Activated T-helper 9 cell treated with anti-CD3 and anti-CD28 coated beads, Interleukin-2, amount 50 U/mL, for 16 hours (primary cell): Measurements from ENCODE around the gene FLII.

Experiments
- DNase-seq: peaks from one replicate; pipeline ENCODE4 v3.0.0-alpha.2; 2020; ENCODE audit warnings: low read depth

Gene FLII

GRCh38 chr17:18260332-18261145 lies 2.0 kb upstream of the FLII start, which contains the start of gene MIEF2:
Gene MIEF2, plus strand, starts transcription at chr17:18260662. Its CDS starts 2,059 bp downstream, at chr17:18262721.
- DNase-seq = peak; percentile 89

GRCh38 chr17:18259621-18260331 lies 1.2 kb upstream of the FLII start:
- DNase-seq = no peak

- DNase-seq = peak; percentile 32
Measured at GRCh38 chr17:18257982-18258355, 569 bp downstream of the FLII start.

GRCh38 chr17:18257268-18257981 lies 1.1 kb downstream of the FLII start:
- DNase-seq = no peak

GRCh38 chr17:18256776-18257175 lies 1.8 kb downstream of the FLII start:
- DNase-seq = no peak

- DNase-seq = no peak
Measured at GRCh38 chr17:18256351-18256750, 2.2 kb downstream of the FLII start.

- DNase-seq = no peak
Measured at GRCh38 chr17:18254888-18255649, 3.5 kb downstream of the FLII start.

GRCh38 chr17:18253947-18254821 lies 4.4 kb downstream of the FLII start:
- DNase-seq = no peak

- no peak for DNase-seq
Measured at GRCh38 chr17:18253187-18253884, 5.2 kb downstream of the FLII start.

GRCh38 chr17:18252160-18252559 lies 6.4 kb downstream of the FLII start:
- DNase-seq = no peak

- DNase-seq = no peak
Measured at GRCh38 chr17:18251204-18251603, 7.3 kb downstream of the FLII start.

GRCh38 chr17:18250708-18251107 lies 7.8 kb downstream of the FLII start:
- DNase-seq = no peak

GRCh38 chr17:18250259-18250658 lies 8.3 kb downstream of the FLII start:
- no peak for DNase-seq

GRCh38 chr17:18248811-18249210 lies 9.7 kb downstream of the FLII start:
- no peak for DNase-seq

GRCh38 chr17:18248300-18248731 lies 10.2 kb downstream of the FLII start:
- DNase-seq = peak; percentile 31

- no peak for DNase-seq
Measured at GRCh38 chr17:18247613-18248001, 10.9 kb downstream of the FLII start.

GRCh38 chr17:18246880-18247612 lies 11.5 kb downstream of the FLII start:
- no peak for DNase-seq

GRCh38 chr17:18246109-18246725 lies 12.3 kb downstream of the FLII start:
- DNase-seq = no peak
